Stimulated activated CD8-positive, alpha-beta memory T cell treated with anti-CD3 and anti-CD28 coated beads, Interleukin-4, amount 100 ng/mL, for 24 hours (primary cell): ENCODE results near the gene CAPZB.
A peak's percentile ranks its signal among the peaks of the same experiment; 100 is the strongest.
"Not testable (repeated sequence)": the region's sequence is repeated elsewhere in the genome, so short reads cannot be mapped to it uniquely, and the experiment has no call there.

Source experiments
- DNase-seq: peaks from one replicate; pipeline ENCODE4 v3.0.0-alpha.2; 2020; ENCODE audit warnings: low read depth

Gene CAPZB

DNA sequence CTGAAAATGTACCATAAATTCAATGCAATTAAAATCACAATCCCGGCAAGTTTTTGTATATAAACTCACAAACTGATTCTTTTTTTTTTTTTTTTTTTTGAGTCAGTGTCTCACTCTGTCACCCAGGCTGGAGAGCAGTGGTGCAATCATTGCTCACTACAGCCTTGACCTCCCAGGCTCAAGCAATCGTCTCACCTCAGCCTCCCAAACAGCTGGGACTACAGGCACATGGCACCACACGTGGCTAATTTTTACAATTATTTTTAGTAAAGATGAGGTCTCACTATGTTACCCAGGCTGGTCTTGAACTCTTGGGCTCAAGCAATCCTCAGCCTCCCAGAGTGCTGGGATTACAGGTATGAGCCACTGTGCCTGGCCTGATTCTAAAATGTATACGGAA is 12.1 kb upstream of the CAPZB start:
- not testable (repeated sequence) for DNase-seq

DNA sequence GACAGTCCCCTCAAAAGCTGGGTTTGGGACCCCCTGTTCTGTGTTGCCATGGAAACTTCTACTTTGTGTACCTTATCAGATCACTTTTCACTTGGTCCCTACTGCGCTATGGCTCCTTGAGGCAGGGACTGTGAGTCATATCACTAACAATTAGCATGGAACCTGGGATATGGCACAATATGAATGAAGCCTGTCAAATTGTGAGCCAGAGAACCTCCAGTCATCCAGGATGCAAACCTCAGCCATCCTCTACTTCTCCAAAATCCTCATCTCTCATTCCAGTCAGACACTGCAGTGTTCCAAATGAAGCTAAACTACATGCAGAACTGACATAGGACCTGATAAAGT is 11.2 kb upstream of the CAPZB start:
- no peak for DNase-seq

DNA sequence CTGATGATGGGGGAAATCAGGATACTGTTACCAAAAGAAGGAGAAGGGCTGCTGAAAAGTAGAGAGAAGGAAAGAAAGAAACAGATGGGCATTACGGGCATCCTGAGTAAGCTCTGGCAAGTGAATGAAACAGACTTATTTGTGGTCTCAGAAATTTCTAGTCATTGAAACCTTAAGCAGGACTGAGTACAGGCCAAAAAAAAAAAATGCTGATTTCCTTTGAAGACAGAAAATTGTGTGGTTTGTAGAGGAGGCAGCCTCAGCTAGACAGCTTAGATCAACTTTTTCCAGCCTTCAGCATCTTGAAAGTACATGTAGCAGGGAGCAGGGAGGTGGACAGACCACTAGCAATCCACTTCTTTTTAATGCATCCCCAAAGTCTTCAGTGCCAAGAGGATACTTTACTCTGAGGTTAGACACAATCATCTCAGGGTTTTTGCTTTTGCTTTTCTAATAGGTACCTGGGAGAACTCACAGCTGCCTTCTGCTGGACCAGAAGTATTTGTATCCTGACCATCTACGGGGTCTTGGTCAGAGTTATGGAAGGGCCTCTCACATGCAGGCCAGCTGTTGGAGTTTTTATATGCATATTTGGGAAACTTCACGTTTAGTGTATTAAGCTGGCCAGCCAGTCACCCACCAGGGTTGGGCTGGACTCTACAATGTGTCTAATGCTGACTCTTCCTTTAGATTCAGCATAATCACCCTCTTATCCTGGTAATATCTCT is 10.6 kb upstream of the CAPZB start:
- DNase-seq, result no peak

DNA sequence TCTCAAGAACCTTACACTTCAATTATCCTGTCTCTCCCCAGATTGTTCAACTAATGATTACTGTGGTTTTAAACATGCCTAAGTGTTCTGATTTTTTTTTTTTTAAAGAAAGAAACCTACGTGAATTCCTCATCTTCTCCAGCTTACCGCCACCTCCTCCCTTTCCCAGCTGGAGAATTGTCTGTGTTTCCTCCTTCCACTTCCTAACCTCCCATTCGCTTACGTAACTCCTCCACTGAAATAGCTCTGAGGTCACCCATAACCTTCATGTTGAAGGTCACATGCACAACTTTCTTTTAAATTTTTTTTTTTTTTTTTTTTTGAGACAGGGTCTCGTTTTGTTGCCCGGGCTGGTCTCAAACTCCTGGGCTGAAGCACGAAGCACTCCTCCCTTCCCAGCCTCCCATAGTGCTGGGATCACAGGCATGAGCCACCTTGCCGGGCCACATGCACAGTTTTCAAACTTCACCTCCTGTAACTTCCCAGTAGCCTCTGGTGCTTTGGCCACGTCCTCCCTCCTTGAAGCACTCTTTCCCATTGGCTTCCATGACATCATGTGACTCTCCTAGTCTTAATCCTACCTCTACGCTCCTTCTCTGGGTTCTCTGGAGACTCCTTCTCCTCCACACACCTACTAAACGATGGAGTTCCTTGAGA is 9.8 kb upstream of the CAPZB start:
- no peak for DNase-seq

DNA sequence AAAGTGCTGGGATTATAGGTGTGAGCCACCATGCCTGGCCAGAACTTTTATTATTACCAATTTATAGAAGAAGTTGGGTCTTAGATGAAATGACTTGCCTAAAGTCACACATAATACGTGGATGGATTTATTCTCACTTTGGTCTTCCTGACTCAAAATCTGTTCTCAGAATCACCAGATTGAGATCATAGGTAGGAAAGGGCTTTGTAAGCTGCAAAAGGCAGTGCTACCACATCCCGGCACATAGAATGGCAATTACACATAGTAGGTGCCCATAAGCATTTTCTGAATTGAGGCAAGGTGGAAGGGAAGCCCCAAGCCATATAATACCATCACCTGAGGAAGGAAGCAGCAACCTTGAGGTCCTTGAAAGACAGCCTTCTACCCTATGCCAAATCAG is 8.2 kb upstream of the CAPZB start:
- no peak for DNase-seq

DNA sequence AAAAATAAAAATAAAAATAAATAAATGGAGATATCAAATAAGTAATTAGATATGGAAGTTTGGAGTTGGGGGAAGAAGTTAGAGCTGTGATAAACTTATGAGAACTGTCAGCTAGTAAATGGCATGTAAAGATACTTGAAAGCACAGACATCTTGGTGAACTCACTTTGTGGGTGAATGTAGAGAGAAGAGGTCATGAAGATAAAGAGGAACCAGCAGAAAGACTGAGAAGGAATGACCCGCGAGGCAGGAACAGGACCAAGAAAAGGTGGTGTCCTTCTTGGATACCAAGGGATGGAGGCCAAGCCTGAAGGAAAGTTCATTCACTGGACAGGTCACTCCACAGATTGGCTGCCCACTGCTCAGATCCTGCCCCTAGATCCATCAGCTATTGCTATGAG is 4.7 kb upstream of the CAPZB start:
- DNase-seq, result no peak

DNA sequence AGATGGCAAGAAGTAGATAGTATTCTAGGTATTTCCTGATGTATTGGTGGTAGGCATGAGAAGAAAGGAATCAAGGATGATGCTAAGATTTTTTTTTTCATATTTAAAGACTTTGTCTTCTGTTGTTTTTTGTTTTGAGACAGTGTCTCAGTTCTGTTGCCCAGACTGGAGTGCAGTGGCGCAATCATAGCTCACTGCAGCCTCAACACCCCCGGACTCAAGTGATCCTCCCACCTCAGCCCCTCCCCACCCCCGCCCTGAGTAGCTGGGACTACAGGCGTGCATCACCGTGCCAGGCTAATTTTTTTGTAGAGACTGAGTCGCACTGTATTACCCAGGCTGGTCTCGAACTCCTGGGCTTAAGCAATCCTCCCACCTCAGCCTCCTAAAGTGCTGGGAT is 2.8 kb upstream of the CAPZB start:
- no peak for DNase-seq

DNA sequence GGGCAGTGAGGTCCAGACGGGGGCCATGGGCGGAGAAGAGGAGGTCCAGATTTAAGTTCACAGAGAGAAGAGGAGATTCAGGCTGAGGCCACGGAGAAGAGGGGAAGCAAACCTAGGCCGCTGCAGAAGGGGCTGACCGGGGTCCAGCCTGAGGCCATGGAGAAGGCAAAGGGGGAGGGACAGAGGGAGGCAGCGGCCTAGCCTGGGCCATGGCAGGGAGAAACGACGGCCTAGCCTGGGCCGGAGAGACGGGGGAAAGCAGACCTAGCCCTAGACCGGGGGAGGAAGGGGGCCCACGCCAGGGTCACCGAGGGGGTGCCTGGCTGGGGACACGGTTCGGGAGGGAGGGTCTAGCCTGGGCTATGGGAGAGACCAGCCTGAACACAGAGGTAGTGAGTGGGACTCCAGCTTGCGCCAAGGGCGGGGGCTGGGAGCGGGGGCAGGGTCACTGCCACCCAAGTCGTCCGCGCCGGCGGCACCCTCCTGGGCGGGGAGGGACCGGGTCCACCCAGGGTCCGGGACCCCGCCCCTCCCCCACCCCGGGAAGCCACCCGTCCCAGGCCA is 459 bp downstream of the CAPZB start:
- no peak for DNase-seq

DNA sequence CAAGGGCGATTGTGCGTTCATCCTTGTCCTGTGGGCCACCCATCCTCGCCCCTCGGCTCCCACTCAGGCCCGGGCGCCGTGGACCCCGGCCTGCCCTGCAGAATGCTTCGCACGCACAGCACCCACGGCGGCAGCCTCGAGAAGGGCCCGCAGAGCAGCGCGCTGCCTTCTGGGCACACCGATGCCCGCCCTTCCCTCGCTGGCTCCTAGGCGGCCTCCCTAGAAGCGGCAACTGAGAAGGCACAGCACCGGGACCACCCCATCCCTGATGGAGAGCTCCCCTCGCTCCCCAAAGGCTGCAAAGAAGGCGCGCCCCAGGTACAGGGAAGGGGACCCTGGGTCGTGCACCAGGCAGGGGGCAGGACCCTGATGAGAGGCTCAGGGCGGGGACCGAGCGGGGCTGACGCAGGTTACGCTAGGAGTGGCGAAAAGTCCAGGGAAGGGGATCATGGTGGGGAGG is 971 bp downstream of the CAPZB start:
- DNase-seq, result no peak

DNA sequence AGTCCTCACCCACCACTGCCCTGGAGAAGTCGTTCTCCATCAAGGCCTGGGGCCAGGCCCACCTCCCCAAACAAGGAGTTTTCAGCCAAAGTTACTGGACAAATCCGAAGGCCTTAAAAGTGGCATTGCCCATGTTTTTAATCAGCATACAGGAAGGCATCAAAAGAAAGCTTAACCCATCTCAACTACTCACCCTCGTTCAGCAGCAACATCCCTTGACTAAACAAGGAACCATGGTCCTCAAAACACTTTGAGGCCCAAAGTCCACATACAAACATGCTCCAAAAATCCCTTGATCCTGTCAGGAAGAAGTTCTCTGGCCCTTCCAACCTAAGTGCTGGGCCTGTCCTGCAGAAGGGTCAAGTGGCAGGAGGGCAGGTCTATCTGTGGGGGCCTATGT is 1.6 kb downstream of the CAPZB start:
- no peak for DNase-seq

DNA sequence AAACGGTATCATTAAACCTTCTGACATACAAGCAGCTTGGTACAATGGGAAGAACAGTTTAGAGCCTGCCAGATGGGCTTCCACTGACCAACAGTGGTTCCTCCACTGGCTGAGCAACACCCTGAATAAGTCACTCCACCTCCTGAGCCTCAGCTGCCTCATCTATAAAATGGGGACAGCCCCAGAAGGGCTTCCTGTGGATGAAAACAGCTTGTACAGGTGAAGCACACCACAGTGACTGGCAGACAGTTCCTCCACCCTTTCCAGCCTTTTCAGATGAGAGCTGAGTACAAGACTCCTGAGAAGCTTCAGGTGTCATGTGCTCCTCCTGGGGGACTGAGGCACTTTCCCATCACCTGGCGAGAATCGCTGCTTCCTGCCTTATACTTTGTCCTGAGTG is 2.1 kb downstream of the CAPZB start:
- DNase-seq, result no peak

DNA sequence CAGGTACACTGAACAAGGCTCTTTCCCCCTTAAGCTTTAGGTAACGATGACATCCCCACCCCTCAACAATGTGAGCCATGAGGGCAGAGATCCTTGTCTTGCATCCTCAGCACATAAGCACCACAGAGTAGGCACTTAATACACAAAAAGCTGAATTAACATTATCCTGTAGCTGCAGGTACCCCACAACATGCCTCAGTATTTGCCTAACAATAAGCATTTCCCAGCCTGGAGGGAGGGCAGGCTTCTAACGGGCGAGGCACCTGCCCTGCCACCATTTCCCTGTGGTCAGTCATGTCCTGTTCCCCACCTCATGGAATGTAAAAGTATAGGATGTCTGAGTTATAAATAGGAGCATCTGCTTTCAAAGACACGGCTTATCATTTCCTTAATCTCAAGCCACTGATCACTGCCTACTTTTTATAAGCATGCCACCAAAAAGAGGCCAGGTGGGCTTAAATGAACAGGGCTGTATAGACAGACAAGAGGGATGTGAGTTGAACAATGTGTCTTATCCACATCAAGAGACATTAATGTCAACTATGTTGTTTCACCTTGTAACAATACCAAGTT is 3.4 kb downstream of the CAPZB start:
- no peak for DNase-seq

DNA sequence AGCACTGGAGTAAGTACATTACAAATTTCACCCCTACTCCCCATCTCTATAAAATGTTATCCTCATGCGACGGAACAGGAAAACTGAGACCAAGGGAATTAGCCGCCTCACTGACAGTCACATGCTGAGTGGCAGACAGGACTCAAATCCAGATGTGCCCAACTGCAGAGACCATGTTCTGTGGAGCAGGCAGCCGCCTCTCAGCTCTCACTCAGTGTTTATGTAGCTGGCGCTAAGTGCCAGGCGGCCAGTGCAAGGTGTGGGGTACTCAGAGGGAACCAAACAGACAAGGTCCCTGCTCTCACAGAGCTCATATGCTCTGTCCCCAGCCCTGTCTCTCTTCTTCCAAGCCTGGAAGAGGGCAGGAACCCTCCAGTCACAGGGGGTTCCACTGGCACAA is 5.1 kb downstream of the CAPZB start:
- DNase-seq, result no peak

DNA sequence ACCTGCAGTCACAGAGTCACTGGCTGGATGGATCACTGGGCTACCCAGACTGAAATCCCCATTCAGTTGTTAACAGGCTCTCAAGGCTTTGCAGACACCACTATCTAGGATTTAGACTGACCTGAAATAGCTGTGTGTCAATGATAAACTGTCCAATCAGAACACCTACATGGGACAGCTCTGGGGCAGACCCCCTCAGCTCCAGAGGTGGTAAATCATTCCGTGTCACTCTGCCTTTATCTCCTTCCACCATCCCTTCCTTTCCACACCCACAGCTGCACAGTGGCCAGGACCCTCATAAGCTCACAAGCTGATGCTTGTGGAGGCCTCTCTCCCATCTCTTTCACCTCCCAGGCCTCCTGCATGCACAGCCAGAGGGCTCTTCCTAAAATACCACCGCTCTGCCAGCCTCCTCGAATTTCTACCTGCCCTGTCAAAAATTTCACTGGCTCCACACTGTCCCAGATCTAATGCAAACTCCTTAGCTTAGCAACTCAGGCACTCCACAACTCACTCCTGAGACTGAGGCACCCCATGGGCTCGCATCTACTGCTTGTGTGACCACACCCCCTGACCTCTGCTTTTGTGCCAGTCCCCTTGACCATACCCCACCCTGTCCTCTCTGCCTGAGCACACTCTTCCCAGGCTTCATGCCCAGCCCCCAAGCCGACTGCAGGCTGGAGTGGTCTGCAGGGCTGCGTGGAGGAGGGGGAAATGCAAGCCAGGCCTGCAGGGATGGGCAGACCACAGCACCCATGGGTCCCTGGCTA is 5.8 kb downstream of the CAPZB start:
- no peak for DNase-seq

DNA sequence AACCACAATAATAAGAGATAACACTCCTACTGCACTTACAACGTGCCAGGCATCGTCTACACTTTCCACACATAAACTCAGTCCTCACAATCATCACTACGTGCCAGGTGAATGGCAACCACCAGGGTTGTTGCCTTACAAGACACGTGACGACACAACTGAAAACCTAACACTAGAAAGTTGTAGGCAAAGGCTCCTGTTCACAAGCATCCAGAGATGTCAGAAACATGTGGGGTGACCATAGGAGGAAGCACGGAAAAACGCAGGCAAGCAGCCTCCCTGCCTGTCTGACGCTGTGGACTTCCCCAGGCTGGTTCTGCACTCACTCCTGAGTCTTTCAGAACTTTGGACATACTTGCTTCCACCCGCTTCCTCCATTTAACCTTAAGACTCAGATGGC is 7.0 kb downstream of the CAPZB start:
- DNase-seq, result no peak

DNA sequence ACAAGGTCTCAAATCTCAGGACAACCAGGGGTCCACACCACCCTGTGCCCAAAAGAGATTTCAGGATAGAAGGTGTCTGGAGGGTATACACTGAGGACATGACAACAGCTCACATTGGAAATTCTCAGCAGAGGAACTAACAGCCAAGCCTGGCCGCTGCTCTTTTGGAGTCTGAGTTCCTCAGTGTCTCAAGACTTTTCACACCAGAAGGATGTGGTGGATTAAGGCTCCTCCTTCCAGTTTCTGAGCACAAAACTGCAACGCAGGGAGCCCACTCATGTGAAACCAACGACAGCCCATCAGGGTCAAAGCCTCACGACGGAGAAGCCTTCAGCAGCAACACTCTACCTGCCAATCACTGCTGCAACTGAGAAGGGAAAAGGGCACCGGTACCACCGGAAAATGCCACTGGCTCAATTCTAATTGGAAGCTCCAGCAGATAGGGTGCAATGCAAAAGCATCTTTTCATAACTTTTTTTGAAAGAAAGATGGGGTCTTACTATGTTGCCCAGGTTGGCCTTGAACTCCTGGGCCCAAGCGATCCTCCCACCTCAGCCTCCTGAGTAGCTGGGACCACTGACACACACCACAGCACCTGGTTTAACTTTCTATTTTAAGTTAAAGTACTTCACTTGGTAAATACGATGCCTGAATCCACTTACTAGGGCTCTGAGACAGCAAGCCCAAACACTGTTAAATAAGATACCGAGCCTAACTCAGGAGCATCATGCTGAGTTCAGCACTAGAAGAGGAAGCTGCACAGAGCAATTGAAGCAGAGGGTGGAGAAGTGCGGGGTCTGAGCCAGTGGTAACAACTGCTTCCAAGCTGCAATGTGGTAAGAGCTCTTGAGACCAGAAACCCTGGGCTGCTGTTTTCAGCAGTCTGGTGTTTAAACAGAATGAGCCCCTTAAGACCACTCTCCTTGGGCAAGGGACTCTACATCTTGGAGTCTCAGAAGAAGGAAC is 7.8 kb downstream of the CAPZB start:
- DNase-seq, result peak; percentile 36

DNA sequence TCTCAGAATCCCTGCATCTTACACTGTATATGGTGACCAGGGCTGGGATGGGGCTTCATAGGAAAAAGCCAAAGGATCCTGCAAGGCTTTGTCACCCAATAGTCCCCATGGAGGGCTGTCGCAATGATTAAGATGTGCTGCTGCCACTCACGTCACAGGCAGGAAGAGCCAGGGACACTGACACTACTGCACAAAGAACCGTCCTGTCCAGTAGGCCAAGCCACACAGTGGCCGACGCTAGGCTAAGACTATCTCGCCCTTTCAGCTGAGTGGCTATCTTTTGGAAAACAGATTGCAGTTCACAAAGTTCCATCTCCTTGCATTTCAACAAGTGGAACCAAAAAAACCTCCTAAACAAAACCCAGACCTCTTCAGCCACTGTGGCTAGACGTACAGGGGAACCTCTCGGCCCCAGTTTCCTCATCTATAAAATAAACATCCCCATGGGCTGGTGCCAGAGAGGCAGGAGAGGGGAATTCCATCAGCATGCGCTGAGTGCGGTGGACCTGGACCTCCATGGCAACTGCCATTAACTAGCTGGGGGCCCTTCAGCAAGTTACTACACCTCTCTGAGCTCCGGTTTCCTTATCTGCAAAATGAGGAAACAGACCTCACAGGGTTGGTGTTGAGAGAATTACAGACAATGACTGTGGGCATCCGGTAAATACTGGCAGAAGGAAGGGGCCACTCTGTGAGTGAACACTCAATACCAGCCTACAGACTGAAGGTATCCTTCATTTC is 8.7 kb downstream of the CAPZB start:
- no peak for DNase-seq

DNA sequence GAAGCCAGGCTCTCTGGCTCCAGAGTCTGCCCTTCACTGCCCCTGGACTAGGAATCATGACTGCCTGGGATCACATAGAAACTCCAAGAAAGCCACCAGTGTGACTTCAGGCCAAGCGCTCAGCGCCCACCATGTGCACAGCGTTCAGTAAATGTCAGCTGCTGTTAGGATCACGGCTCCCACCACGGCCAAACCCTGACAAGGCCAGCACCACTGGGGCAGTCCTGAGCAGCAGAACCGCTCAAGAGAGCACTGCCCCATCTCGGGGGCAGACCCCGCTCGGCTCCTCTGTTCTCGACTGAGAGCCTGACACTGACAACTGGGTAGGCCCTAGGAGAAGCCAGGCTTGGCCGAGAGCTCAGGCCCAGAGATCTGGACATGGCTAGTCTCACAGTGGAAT is 10.0 kb downstream of the CAPZB start:
- no peak for DNase-seq

DNA sequence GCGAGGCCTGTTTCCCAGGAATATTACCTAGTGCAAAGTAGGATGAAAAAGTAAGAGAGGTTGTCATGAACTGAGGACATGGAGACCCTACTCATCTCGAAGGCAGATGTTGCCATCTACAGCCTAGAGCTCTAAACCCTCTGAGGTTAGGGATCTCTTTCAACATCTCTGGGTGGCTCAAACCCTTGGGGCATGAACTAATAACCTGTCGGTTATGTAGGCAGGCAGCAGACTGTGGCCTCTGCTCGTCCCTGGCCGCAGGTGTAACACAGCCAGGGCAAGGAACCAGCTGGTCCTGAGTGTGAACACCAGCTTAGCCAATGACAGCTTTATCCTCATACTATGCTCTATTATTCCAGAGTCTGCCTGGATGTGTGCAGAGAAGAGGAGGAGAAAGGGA is 13.2 kb downstream of the CAPZB start:
- no peak for DNase-seq

DNA sequence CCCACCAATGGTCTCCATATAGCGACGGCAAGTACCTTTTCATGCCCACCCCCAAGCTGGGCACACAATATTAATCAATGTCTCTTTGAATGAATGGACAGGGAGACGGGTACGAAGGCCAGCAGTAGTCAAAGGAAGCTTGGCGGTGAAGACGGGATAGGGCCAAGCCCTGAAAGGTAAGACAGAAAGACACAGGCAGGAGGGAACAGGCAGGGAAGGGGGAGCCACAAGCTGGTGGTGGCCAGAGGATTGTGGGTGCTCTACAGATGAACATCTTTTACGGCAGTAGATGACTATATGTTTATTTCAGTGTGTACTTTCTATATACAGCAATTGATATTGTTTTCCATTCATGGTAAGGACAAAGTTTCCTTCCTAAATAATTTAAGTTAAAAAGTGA is 16.3 kb downstream of the CAPZB start:
- DNase-seq, result no peak
